Adrenal gland (tissue), 12 donors: ENCODE data around the gene CEP128. TPM values are rescaled to one million over a fixed set of nuclear protein-coding genes. Genes with fewer than 3 reads are reported as not detected.
"Not testable (repeated sequence)": the region's sequence is repeated elsewhere in the genome, so short reads cannot be mapped to it uniquely, and the experiment has no call there.

Experiments used
- DNase-seq, 7 donors: peaks; one replicate each; pipeline ENCODE4 v3.0.0-alpha.2; 2019 to 2020
- H3K27ac ChIP-seq, 5 donors: fragments of 200-600 bp; sonication (generic) in 4 of 5; 1 replicate in 3 of 5; 2 replicates in 2 of 5; pipeline versions ENCODE4 v1.5.1 to v1.8.0; 2016 to 2020; ENCODE audit warnings: mild to moderate bottlenecking in 1 of 5
- H3K27me3 ChIP-seq: fragments of 200-600 bp; 2 replicates; pipeline ENCODE4 v1.8.0; 2021
- H3K36me3 ChIP-seq, 2 donors: fragments of 200-600 bp; replicated peaks in 1 of 2; 1 replicate in 1 of 2; 2 replicates in 1 of 2; pipeline versions ENCODE4 v1.5.1 to v1.8.0; 2018 to 2022
- H3K4me1 ChIP-seq, 2 donors: fragments of 200-600 bp; replicated peaks in 1 of 2; 1 replicate in 1 of 2; 2 replicates in 1 of 2; pipeline versions ENCODE4 v1.5.1 to v1.8.0; 2018 to 2021
- H3K4me3 ChIP-seq, 4 donors: fragments of 200-600 bp; sonication (generic) in 3 of 4; one replicate each; pipeline ENCODE4 v1.5.1; 2016 to 2018
- H3K9me3 ChIP-seq, 3 donors: fragments of 200-600 bp; sonication (generic) in 1 of 3; replicated peaks in 1 of 3; 1 replicate in 2 of 3; 2 replicates in 1 of 3; pipeline versions ENCODE4 v1.5.1 to v1.8.0; 2016 to 2021
- POLR2A ChIP-seq, 2 donors: fragments of 450-650 bp; IDR thresholded peaks; one replicate each; pipeline ENCODE4 v1.6.1; 2017; ENCODE audit warnings: antibody characterized with exemption in 2 of 2, mild to moderate bottlenecking in 2 of 2, moderate library complexity in 1 of 2
- WGBS, 4 donors: extraction: QIAGEN DNeasy Blood & Tissue Kit in 2 of 4; methylation state at CpG; one replicate each; pipeline versions ENCODE4 v1.1.5 to v1.1.7; 2013 to 2017; 5-methylcytosine and 5-hydroxymethylcytosine counted together
- intact Hi-C, 2 donors: fragments of 100-400 bp; cut with DNase I; formaldehyde crosslinking; loops; one replicate each; pipeline versions ENCODE4 v1.14.1 to v1.15.0; 2022 to 2023
- polyA plus RNA-seq, 3 donors: library from polyadenylated mRNA; stranded (reverse); fragments of 200-250 nt in 2 of 3; fragments of 350-450 nt in 1 of 3; fragmentation: Illumina TruSeq in 1 of 3; extraction: RNeasy Lipid Tissue Mini Kit (QIAGEN cat#74804) in 1 of 3; gene quantifications; one replicate each; pipeline ENCODE4 v1.2.3, GENCODE V29; 2013 to 2014
- total RNA-seq, 9 donors: library from RNA; depleted of rRNA in 4 of 9; stranded (reverse); fragments of >200 nt in 4 of 9; fragments of 120-200 nt in 1 of 9; fragmentation: NEBNext Ultra II Directional in 1 of 9; extraction: Animal tissue kit (Norgen Biotek cat#: 25700) in 1 of 9; gene quantifications; one replicate each; pipeline versions ENCODE4 v1.1.0 to v1.2.4, GENCODE V29; 2013 to 2023
- TF ChIP-seq, protein P1 (sequence below), 6 experiments: fragments of 450-650 bp in 4 of 6; fragments of 200-600 bp in 2 of 6; sonication (generic) in 1 of 6; IDR thresholded peaks; 1 replicate in 5 of 6; 2 replicates in 1 of 6; pipeline versions ENCODE4 v1.5.1 to v1.8.0; 2016 to 2021; ENCODE audit warnings: antibody characterized with exemption in 6 of 6, mild to moderate bottlenecking in 2 of 6, moderate library complexity in 1 of 6
- donor health status: healthy with polysubstance abuse.
- donor health status: Bipolar disorder and iron deficiency.
- donor health status: DM: yes; HTN: yes; CAD: no.
- donor health status: DM: no; HTN: no; CAD: no.
- donor health status: DM: no; HTN: no; CAD: no.
- donor health status: DM: yes; HTN: yes; CAD: no.

The CEP128 gene
- total and polyA plus RNA-seq, 12 donors: 1.1 to 5.2 (median 3.1) TPM

DNA sequence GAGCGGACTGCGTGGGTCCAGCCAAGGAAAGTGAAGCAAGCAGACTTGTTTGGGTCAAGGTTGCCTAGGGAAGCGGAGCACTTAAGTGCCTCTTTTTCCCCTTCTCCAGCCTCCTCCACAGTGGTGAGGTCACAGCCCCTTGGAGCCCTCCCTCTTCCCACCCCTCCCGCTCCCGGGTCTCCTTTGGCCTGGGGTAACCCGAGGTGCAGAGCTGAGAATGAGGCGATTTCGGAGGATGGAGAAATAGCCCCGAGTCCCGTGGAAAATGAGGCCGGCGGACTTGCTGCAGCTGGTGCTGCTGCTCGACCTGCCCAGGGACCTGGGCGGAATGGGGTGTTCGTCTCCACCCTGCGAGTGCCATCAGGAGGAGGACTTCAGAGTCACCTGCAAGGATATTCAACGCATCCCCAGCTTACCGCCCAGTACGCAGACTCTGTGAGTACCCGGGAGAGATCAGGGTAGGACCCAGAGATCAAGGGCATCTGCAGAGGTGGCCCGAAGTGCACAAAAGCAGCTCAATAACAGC is 13.9 kb upstream of the CEP128 start, which contains the start of gene TSHR:
TSS of gene TSHR (plus strand) at position 206 of the 526 bp plus-strand sequence. CDS start at position 266, 60 bp downstream.
- no peaks in the 10 kb centered on the region for H3K36me3 ChIP-seq
- intact Hi-C loops: loop anchor here (2.0 to 10.0 kb wide), 3 partner anchors 31 to 209 kb away; no protein-coding TSS in a partner anchor
- WGBS, 4 donors: 16 to 31% (median 22%) methylated on average over 7 to 21 of the region's 21 CpGs
- peak within 1 kb of the TSS in 3 of 4 donors; percentile 33 to 63 (median 54) for H3K4me3 ChIP-seq
- peaks cover 8 to 19% of the 10 kb centered on the region in 2 donors for H3K4me1 ChIP-seq
- H3K27me3 ChIP-seq: no peaks in the 10 kb centered on the region
- TF ChIP-seq, protein P1, sequence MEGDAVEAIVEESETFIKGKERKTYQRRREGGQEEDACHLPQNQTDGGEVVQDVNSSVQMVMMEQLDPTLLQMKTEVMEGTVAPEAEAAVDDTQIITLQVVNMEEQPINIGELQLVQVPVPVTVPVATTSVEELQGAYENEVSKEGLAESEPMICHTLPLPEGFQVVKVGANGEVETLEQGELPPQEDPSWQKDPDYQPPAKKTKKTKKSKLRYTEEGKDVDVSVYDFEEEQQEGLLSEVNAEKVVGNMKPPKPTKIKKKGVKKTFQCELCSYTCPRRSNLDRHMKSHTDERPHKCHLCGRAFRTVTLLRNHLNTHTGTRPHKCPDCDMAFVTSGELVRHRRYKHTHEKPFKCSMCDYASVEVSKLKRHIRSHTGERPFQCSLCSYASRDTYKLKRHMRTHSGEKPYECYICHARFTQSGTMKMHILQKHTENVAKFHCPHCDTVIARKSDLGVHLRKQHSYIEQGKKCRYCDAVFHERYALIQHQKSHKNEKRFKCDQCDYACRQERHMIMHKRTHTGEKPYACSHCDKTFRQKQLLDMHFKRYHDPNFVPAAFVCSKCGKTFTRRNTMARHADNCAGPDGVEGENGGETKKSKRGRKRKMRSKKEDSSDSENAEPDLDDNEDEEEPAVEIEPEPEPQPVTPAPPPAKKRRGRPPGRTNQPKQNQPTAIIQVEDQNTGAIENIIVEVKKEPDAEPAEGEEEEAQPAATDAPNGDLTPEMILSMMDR (IDR thresholded peaks at IDR 0.05): no peak
- no peak for TF ChIP-seq POLR2A (IDR thresholded peaks at IDR 0.05)
- H3K9me3 ChIP-seq: no peaks in the 10 kb centered on the region
- no peak within 1 kb of the TSS for H3K27ac ChIP-seq
- DNase-seq: peak in 2 of 7 donors; percentile 12 to 17

DNA sequence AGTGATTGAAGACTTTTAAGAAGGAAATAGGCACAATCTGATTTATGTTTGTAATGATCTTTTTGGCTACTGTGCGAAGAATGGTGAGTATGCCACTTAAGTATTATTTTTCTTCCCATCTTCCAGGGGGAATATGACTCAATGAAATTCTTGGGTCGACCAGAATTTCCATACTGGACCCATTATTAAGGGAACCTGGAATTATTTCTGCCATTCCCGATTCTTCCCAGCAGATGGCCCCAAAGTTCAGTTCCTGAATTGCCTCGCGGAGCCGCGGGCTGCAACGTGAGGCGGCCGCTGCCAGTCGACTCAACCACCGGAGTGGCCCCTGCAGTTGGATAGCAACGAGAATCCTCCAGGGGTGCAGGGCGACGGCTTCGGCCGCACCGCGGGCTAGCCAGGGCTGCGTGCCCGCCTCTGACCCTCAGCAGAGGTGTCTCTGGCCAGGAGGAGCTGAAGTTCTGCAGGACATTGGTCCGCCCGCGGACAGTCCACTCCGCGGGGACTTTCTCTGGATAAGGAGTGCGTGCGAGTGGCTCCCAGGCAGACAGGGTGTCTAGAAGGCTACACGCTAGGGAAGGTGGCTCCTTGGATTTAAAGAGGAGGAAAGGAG is 13.3 kb upstream of the CEP128 start:
- DNase-seq: peak; percentile 78 to 93 (median 88)
- no peak for TF ChIP-seq POLR2A (IDR thresholded peaks at IDR 0.05)
- TF ChIP-seq, protein P1 (IDR thresholded peaks at IDR 0.05): peak; percentile 56 to 91 (median 86)
- WGBS, 4 donors: 0 to 1% (median 1%) methylated on average over 17 to 29 of the region's 29 CpGs
- no peak overlapping the region for H3K27ac ChIP-seq
- no peaks in the 10 kb centered on the region for H3K9me3 ChIP-seq
- no peaks in the 10 kb centered on the region for H3K36me3 ChIP-seq
- H3K4me3 ChIP-seq: peak overlapping the region in 3 of 4 donors; percentile 33 to 63 (median 54)
- H3K4me1 ChIP-seq: peaks cover 3 to 12% of the 10 kb centered on the region in 2 donors
- intact Hi-C loops: loop anchor here (2.0 to 10.0 kb wide), 3 partner anchors 32 to 210 kb away; no protein-coding TSS in a partner anchor
- H3K27me3 ChIP-seq: no peaks in the 10 kb centered on the region

DNA sequence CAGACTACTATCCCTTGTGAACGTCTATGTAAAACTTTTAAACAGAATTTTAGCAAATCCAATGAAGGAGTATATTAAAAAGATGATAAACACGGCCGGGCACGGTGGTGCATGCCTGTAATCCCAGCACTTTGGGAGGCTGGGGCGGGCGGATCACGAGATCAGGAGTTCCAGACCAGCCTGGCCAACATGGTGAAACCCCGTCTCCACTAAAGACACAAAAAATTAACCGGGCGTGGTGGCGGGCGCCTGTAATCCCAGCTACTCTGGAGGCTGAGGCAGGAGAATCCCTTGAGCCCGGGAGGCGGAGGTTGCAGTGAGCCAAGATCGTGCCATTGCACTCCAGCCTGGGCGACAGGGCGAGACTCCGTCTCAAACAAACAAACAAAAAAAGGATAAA is 11.7 kb upstream of the CEP128 start:
- not testable (repeated sequence) for H3K36me3 ChIP-seq, DNase-seq, H3K9me3 ChIP-seq, H3K4me1 ChIP-seq, H3K27ac ChIP-seq, H3K4me3 ChIP-seq, H3K27me3 ChIP-seq
- intact Hi-C loops: loop anchor here in 1 of 2 donors (10.0 kb wide), 1 partner anchor 212 kb away; no protein-coding TSS in a partner anchor
- 76 to 89% (median 82%) methylated on average over 18 of the region's 18 CpGs for WGBS, 4 donors

DNA sequence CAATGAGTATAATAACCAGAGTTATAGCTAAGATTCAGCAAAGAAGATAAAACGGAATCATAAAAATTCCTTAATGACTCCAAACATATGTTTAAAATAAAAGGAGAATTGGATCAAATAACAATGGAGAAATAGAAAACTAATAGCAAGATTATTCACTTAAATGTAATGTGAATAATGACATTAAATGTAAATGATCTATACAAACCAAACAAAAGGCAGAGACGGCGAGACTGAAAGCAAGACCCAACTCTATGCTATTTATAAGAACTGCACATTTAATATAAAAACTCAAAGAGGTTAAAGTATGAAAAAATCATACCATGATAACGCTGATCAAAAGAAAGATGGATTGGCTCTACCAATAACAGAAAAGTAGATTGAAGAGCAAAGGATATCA is 10.0 kb upstream of the CEP128 start:
- Histone ChIP-seq H3K9me3 (no peaks in the 10 kb centered on the region), H3K27me3 (no peaks in the 10 kb centered on the region), H3K36me3 (no peaks in the 10 kb centered on the region), H3K27ac (no peak overlapping the region), H3K4me1 (peaks cover 0 to 4% of the 10 kb centered on the region in 2 donors), H3K4me3 (no peak overlapping the region)
- DNase-seq: no peak
- WGBS, 4 donors: 80 to 86% (median 83%) methylated on average over 4 of the region's 4 CpGs
- no peak for TF ChIP-seq POLR2A (IDR thresholded peaks at IDR 0.05)
- TF ChIP-seq, protein P1 (IDR thresholded peaks at IDR 0.05): no peak
- intact Hi-C loops: loop anchor here in 1 of 2 donors (10.0 kb wide), 1 partner anchor 213 kb away; no protein-coding TSS in a partner anchor
